Measurements from ENCODE around the gene ZBTB16.

Gene ZBTB16

GRCh38 chr11:114293201-114293711, 233.7 kb downstream of the ZBTB16 start:
- no peak for DNase-seq (ENCODE audit: low read depth in 2 of 2, low spot score in 1 of 2)

GRCh38 chr11:114295676-114296604, 236.4 kb downstream of the ZBTB16 start, which contains the start of gene NNMT:
Gene NNMT (plus strand): TSS chr11:114296399. CDS start chr11:114296557, 158 bp downstream.
- no peak for DNase-seq (ENCODE audit: low read depth in 2 of 2, low spot score in 1 of 2)

GRCh38 chr11:114296605-114297372, 237.3 kb downstream of the ZBTB16 start:
- no peak for DNase-seq (ENCODE audit: low read depth in 2 of 2, low spot score in 1 of 2)

- DNase-seq (ENCODE audit: low read depth in 2 of 2, low spot score in 1 of 2), result no peak
Measured at GRCh38 chr11:114297806-114298709, 238.5 kb downstream of the ZBTB16 start.

- no peak for DNase-seq (ENCODE audit: low read depth in 2 of 2, low spot score in 1 of 2)
Measured at GRCh38 chr11:114298710-114299109, 239.2 kb downstream of the ZBTB16 start.
